Measurements from ENCODE around the gene COL4A3.

Gene COL4A3

DNA sequence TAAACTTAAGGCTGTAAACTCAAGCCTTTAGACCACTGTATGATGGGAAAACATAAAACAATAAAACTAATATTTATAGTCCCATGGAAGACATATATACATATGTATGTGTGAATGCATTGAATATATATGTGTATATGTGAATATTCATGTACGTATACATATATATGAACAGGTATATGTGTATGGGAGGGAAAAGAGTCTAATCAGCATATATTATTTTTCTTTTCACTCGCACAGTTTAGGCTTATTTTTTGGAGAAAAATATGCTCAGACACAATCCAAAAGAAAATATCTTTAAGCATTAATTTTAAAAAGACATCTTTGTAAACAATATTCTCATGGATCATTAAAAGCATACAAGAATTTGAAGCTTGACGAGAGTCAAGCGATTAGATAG, 23.1 kb upstream of the COL4A3 start:
- no peaks in the 10 kb centered on the region for H3K27me3 ChIP-seq (ENCODE audit: insufficient read depth, low read length)
- no peaks in the 10 kb centered on the region for H3K4me1 ChIP-seq (ENCODE audit: insufficient read depth, low read length)
- no peak overlapping the region for H3K4me3 ChIP-seq (ENCODE audit: low read length)
- H3K9ac ChIP-seq (ENCODE audit: low read depth, low read length) = no peak overlapping the region
- H3K9me3 ChIP-seq (ENCODE audit: insufficient read depth, low read depth, low read length) = no peaks in the 10 kb centered on the region
- no peak overlapping the region for H3K27ac ChIP-seq (ENCODE audit: low read length)
- no peaks in the 10 kb centered on the region for H3K36me3 ChIP-seq (ENCODE audit: insufficient read depth, low read depth, low read length)

DNA sequence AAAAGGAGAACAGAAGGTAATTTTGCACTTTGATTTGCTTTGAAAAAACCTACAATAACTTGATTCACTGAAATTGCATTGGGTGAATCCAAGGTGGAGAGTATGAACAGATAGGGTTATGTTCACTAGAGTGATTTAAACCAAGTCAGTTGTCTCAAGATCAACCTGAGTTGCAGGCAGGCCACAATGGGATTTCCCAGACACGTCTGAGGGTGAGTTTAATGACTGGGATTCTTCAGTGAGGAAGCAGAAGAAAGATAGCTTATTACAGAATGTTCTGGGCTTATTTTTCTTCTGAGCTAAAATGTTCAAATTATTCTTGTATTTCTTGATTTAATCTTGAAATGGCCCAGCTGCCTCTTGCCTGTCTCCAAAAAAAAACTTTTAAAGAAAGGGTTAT, 20.5 kb upstream of the COL4A3 start:
- Histone ChIP-seq H3K27me3 (ENCODE audit: insufficient read depth, low read length) (no peaks in the 10 kb centered on the region), H3K27ac (ENCODE audit: low read length) (no peak overlapping the region), H3K9ac (ENCODE audit: low read depth, low read length) (no peak overlapping the region), H3K9me3 (ENCODE audit: insufficient read depth, low read depth, low read length) (peaks cover 5% of the 10 kb centered on the region), H3K4me1 (ENCODE audit: insufficient read depth, low read length) (no peaks in the 10 kb centered on the region), H3K4me3 (ENCODE audit: low read length) (no peak overlapping the region), H3K36me3 (ENCODE audit: insufficient read depth, low read depth, low read length) (no peaks in the 10 kb centered on the region)

DNA sequence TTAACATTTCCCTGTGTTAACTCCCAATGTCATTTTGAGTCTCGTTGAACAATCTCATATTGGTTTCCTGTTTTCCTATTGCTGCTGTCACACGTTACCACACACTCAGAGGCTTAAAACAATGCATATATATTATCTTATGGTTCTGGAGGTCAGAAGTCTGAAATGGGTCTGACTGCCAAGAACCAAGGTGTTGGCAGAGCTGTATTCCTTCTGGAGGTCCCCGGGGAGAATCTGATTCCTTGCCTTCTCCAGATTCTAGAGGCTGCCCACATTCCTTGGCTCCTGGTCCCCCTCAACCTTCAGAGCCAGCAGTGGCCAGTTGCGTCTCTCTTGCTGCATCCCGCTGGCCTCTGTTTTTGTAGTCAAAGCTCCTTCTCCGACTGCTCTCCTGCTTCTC, 18.0 kb upstream of the COL4A3 start:
- H3K4me1 ChIP-seq (ENCODE audit: insufficient read depth, low read length) = no peaks in the 10 kb centered on the region
- no peaks in the 10 kb centered on the region for H3K27me3 ChIP-seq (ENCODE audit: insufficient read depth, low read length)
- peaks cover 5% of the 10 kb centered on the region for H3K9me3 ChIP-seq (ENCODE audit: insufficient read depth, low read depth, low read length)
- H3K9ac ChIP-seq (ENCODE audit: low read depth, low read length) = no peak overlapping the region
- H3K36me3 ChIP-seq (ENCODE audit: insufficient read depth, low read depth, low read length) = no peaks in the 10 kb centered on the region
- H3K27ac ChIP-seq (ENCODE audit: low read length) = no peak overlapping the region
- no peak overlapping the region for H3K4me3 ChIP-seq (ENCODE audit: low read length)

DNA sequence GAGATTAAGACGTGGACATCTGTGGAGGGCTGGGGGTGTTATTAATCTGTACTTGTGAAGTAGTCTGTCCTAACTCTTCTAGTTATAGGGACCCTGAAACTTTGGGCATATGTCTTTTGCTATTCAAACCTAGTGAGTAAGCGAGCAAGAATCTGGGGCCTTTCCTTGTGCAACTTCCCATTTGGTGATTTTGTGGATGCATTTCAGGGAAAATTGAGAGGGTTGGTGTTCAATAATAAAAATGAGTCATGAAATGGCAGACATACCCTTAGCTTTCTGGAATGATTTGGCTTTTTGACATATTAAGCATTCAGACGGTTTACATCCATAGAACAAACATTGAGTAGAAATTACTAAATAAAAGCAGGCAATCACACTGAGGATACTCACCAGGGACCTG, 17.4 kb upstream of the COL4A3 start:
- H3K27ac ChIP-seq (ENCODE audit: low read length) = no peak overlapping the region
- peaks cover 5% of the 10 kb centered on the region for H3K9me3 ChIP-seq (ENCODE audit: insufficient read depth, low read depth, low read length)
- H3K4me1 ChIP-seq (ENCODE audit: insufficient read depth, low read length) = peaks cover under 1% of the 10 kb centered on the region; the same call in 1 of the 2 replicates
- no peak overlapping the region for H3K9ac ChIP-seq (ENCODE audit: low read depth, low read length)
- no peaks in the 10 kb centered on the region for H3K36me3 ChIP-seq (ENCODE audit: insufficient read depth, low read depth, low read length)
- no peak overlapping the region for H3K4me3 ChIP-seq (ENCODE audit: low read length)
- no peaks in the 10 kb centered on the region for H3K27me3 ChIP-seq (ENCODE audit: insufficient read depth, low read length)

DNA sequence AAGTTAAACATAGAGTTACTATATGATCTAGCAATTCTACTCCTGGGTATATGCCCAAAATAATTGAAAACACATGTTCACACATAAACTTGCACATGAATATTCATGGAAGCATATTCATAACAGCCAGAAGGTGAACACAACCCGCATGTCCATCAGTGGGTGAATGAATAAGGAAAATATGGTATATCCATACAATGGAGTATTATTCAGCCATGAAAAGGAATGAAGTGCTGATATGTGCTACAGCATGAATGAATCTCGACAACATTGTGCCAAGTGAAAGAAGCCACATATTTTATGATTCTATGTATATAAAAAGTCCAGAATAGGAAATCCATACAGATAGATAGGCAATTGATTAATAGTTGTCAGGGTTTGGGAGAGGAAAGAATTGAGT, 16.3 kb upstream of the COL4A3 start:
- no peaks in the 10 kb centered on the region for H3K36me3 ChIP-seq (ENCODE audit: insufficient read depth, low read depth, low read length)
- H3K4me1 ChIP-seq (ENCODE audit: insufficient read depth, low read length) = peaks cover 9% of the 10 kb centered on the region; the same call in 1 of the 2 replicates
- no peak overlapping the region for H3K27ac ChIP-seq (ENCODE audit: low read length)
- no peak overlapping the region for H3K4me3 ChIP-seq (ENCODE audit: low read length)
- H3K9ac ChIP-seq (ENCODE audit: low read depth, low read length) = no peak overlapping the region
- peaks cover 5% of the 10 kb centered on the region for H3K9me3 ChIP-seq (ENCODE audit: insufficient read depth, low read depth, low read length)
- no peaks in the 10 kb centered on the region for H3K27me3 ChIP-seq (ENCODE audit: insufficient read depth, low read length)

DNA sequence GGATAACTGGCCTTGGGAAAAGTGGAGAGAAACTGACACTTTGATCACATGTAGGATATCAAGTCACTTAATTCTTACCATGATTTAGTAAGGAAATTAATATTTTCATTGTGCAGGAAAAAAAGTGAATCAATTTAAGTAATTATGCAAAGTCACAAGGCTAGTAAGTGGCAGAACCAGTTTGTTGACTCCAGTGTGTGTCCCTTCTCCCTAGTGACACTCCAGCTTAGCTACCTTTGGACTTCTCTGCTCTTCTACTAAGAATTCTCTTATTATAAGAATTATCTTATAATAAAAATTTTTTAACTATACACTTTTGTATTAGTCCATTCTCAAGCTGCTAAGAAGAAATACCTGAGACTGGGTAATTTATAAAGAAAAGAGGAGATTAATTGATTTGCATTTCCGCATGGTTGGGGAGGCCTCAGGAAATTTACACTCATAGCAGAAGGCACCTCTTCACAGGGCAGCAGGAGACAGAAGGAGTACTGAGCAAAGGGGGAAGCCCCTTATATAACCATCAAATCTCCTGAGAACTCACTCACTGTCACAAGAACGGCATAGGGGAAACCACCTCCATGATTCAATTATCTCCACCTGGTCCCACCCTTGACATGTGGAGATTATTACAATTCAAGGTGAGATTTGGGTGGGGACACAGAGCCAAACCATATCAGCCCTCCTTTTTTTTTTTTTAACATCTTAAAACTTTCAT, 14.0 kb upstream of the COL4A3 start:
- H3K27me3 ChIP-seq (ENCODE audit: insufficient read depth, low read length) = no peaks in the 10 kb centered on the region
- H3K36me3 ChIP-seq (ENCODE audit: insufficient read depth, low read depth, low read length) = no peaks in the 10 kb centered on the region
- no peak overlapping the region for H3K4me3 ChIP-seq (ENCODE audit: low read length)
- no peak overlapping the region for H3K9ac ChIP-seq (ENCODE audit: low read depth, low read length)
- peaks cover 9% of the 10 kb centered on the region; the same call in 1 of the 2 replicates for H3K4me1 ChIP-seq (ENCODE audit: insufficient read depth, low read length)
- H3K27ac ChIP-seq (ENCODE audit: low read length) = no peak overlapping the region
- peaks cover 5% of the 10 kb centered on the region for H3K9me3 ChIP-seq (ENCODE audit: insufficient read depth, low read depth, low read length)

DNA sequence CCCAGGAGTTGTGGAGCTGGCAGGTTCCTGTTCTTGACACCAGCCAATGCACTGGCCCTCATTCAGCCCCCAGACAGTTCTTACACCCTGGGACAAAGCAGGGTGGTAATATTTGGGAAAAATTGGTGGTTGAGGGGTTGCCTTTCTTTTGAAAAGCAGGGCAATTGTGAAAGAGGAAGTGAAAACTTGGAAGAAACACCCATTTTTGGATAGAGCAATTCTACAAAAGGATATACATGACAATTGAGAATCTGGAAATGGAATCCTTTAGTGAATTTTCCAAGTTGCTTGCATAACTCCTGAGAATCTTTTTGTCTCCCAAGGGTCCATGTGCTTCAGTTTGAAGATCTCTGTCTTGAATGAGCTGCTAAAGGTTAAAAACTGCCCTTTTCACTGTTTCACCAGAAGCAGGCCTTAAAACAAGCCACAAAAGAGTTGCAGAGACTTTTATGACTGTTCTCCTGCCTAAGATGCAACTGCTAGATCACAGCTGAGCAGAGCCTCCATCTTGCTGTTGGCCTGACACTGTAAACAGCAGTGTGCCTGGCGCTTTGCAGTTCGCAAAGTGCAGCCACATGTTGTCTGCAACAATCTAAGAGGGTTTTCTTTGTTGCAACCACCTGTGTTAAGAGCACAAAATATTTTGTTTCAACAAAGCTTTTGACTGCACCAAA, 12.2 kb upstream of the COL4A3 start:
- H3K36me3 ChIP-seq (ENCODE audit: insufficient read depth, low read depth, low read length) = no peaks in the 10 kb centered on the region

DNA sequence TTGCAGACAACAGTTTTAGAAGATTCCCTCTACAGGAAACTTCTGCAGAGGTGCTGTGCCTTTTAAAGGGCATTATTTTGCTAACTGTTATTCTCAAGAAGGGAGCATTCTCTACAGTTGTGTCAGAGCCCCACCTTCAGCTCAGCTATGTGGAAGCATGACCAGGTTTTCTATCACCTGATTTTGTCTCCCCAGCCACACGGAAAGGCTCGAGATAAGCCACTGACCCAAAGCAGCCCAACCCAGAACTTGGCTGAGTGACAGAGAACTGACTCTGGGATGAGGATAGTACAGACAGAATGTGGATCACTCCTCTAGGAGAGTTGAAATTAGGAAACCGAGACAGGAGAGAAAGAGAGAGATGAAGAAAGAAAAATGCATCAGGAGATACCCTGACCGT, 11.1 kb upstream of the COL4A3 start:
- Histone ChIP-seq H3K4me1 (ENCODE audit: insufficient read depth, low read length) (peaks cover 9% of the 10 kb centered on the region; the same call in 1 of the 2 replicates), H3K9me3 (ENCODE audit: insufficient read depth, low read depth, low read length) (peaks cover under 1% of the 10 kb centered on the region), H3K9ac (ENCODE audit: low read depth, low read length) (no peak overlapping the region), H3K36me3 (ENCODE audit: insufficient read depth, low read depth, low read length) (no peaks in the 10 kb centered on the region), H3K27me3 (ENCODE audit: insufficient read depth, low read length) (no peaks in the 10 kb centered on the region), H3K27ac (ENCODE audit: low read length) (no peak overlapping the region), H3K4me3 (ENCODE audit: low read length) (no peak overlapping the region)

More for the DNA sequence above, 12.2 kb upstream of the COL4A3 start:
- Histone ChIP-seq H3K4me3 (ENCODE audit: low read length) (no peak overlapping the region), H3K9ac (ENCODE audit: low read depth, low read length) (no peak overlapping the region), H3K4me1 (ENCODE audit: insufficient read depth, low read length) (peaks cover 9% of the 10 kb centered on the region; the same call in 1 of the 2 replicates), H3K27me3 (ENCODE audit: insufficient read depth, low read length) (no peaks in the 10 kb centered on the region), H3K9me3 (ENCODE audit: insufficient read depth, low read depth, low read length) (peaks cover 5% of the 10 kb centered on the region), H3K27ac (ENCODE audit: low read length) (no peak overlapping the region)

DNA sequence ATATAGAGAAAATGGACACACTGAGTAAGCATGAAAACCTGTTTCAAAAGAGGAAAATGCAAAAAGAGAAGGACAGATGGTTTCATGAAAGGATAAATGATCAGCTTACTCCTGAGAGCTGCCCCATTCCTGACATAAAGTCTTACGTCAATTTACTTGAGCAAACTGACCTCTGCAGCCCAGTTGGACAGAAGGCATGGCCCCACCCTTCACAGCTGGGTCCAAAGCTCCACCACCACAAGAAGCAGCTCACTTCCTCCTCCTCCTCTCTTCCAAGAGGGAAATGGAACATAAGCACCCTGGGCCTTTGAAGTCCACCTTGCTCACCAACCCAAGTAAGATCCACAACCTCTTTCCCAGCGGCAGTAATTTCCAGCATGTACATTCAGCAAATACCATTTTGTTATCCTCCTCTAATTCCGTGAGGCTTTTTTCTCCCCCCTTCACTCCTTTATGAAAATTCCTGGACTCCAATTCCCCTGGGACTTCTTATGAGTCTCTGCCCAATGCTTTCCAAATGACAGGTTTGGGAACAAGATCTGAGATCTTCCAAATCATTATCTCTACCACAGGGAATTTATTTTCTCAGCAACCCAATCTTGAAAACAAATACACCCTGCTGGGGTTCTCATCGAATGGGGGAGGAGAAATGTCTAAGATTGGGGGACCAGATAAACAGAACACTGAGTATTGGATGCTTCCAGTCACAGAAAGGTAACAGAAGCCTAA, 10.5 kb upstream of the COL4A3 start:
- Histone ChIP-seq H3K4me1 (ENCODE audit: insufficient read depth, low read length) (peaks cover 9% of the 10 kb centered on the region; the same call in 1 of the 2 replicates), H3K36me3 (ENCODE audit: insufficient read depth, low read depth, low read length) (no peaks in the 10 kb centered on the region), H3K9ac (ENCODE audit: low read depth, low read length) (no peak overlapping the region), H3K27me3 (ENCODE audit: insufficient read depth, low read length) (no peaks in the 10 kb centered on the region), H3K4me3 (ENCODE audit: low read length) (no peak overlapping the region), H3K9me3 (ENCODE audit: insufficient read depth, low read depth, low read length) (no peaks in the 10 kb centered on the region), H3K27ac (ENCODE audit: low read length) (no peak overlapping the region)

DNA sequence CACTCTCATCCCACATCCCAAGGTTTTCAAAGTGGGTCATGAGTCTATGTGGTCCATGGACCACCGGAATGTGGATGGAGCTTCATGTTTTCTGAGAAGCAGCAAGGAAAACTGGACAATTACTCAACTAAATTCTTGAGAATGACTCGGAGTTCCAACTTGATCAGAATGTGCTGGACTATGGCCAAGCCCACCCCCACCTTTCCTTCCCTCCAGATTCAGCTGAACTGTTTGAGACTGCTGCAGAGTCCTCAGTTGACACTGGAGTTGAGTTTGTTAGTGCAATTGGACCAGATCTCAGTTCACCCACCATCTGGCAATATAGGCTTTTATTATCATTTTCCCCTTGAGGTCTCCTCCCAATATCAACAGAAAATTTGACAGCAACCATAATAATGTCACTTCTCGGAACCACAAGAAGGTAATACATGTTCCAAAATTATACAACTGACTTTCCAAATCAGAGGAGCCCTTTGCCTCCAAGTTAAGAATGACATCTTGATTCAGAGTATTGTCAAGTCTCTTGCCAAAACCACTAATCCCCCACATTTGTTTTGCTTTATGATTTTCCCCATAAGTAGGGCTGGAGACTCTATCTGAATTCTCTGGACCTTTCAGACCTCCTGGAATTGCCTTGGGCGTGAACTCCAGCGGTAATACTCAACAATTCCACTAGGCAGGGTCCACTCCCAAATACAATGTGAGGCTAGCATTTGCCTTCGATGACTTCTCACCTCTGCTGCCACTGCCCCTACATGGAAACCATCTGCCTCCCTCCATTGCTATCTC, 9.2 kb upstream of the COL4A3 start:
- H3K27me3 ChIP-seq (ENCODE audit: insufficient read depth, low read length) = peaks cover 3% of the 10 kb centered on the region
- no peak overlapping the region for H3K27ac ChIP-seq (ENCODE audit: low read length)
- no peak overlapping the region for H3K9ac ChIP-seq (ENCODE audit: low read depth, low read length)
- H3K9me3 ChIP-seq (ENCODE audit: insufficient read depth, low read depth, low read length) = no peaks in the 10 kb centered on the region
- no peak overlapping the region for H3K4me3 ChIP-seq (ENCODE audit: low read length)
- H3K36me3 ChIP-seq (ENCODE audit: insufficient read depth, low read depth, low read length) = no peaks in the 10 kb centered on the region
- H3K4me1 ChIP-seq (ENCODE audit: insufficient read depth, low read length) = peaks cover 9% of the 10 kb centered on the region; the same call in 1 of the 2 replicates

DNA sequence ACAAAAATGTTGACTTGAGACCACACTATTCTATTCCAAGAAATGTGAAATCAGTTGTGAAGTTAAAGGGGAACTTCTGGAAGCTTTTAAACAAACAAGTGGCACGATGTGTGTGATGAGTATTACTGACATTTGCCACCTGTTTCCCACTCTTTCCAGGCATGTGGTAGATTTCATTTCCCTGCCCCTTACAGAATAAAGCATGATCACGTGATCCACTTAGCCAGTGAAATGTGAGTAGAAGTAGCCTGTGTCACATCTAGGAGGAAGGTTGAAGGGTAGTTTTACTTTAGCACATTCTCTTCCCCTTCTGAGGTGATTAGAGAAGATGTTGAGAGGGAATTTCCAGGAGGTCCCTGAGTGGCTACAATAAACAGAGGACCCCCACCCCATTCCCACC, 4.3 kb upstream of the COL4A3 start:
- H3K9me3 ChIP-seq (ENCODE audit: insufficient read depth, low read depth, low read length) = no peaks in the 10 kb centered on the region; the same call in 1 of the 2 replicates
- no peaks in the 10 kb centered on the region for H3K4me1 ChIP-seq (ENCODE audit: insufficient read depth, low read length)
- H3K9ac ChIP-seq (ENCODE audit: low read depth, low read length) = no peak overlapping the region
- no peaks in the 10 kb centered on the region for H3K36me3 ChIP-seq (ENCODE audit: insufficient read depth, low read depth, low read length)
- H3K27me3 ChIP-seq (ENCODE audit: insufficient read depth, low read length) = peaks cover 53% of the 10 kb centered on the region
- H3K4me3 ChIP-seq (ENCODE audit: low read length) = no peak overlapping the region
- no peak overlapping the region for H3K27ac ChIP-seq (ENCODE audit: low read length)
